SK-N-SH (cell line): ENCODE data around the gene ERC2. TPM values are rescaled to one million over a fixed set of nuclear protein-coding genes. Genes with fewer than 3 reads are reported as not detected.

Source experiments
- CTCF ChIA-PET: fragments of 300-600, 350-600 bp; formaldehyde crosslinking; extraction: SDS; loops from one replicate; lab custom pipeline; 2021; lab: Yijun Ruan, JAX
- POLR2A ChIA-PET: fragments of 350-600 bp; sonication (Branson Sonifier 250); formaldehyde crosslinking; extraction: SDS; loops from one replicate; lab custom pipeline; 2020; ENCODE audit warnings: antibody characterized with exemption, inconsistent platforms; lab: Yijun Ruan, JAX
- DNase-seq: peaks from one replicate; pipeline ENCODE4 v3.0.0; 2012
- H2AFZ ChIP-seq: fragments of 200-600 bp; sonication (generic); 2 replicates; pipeline ENCODE4 v1.8.1; 2016; ENCODE audit warnings: antibody characterized with exemption, mild to moderate bottlenecking, low read depth
- H3F3A ChIP-seq: fragments of 200-600 bp; sonication (generic); replicated peaks from 2 replicates; pipeline ENCODE3; 2016; ENCODE audit warnings: antibody characterized with exemption, mild to moderate bottlenecking; ENCODE audit not compliant: insufficient read depth
- H3K27ac ChIP-seq, 2 experiments: fragments of 200-500 bp in 1 of 2; fragments of 200-600 bp in 1 of 2; sonication (Bioruptor generic) in 1 of 2; sonication (generic), shearing (Covaris generic) in 1 of 2; 2 replicates each; pipeline versions ENCODE4 v1.5.1 to v1.6.1; 2014 to 2016; ENCODE audit warnings: low read depth in 2 of 2, inconsistent platforms in 1 of 2, low read length in 1 of 2, mild to moderate bottlenecking in 1 of 2, mixed read lengths in 1 of 2
- H3K27me3 ChIP-seq: fragments of 200-600 bp; sonication (generic), shearing (Covaris generic); 2 replicates; pipeline ENCODE4 v1.6.1; 2016; ENCODE audit warnings: mixed run types; ENCODE audit not compliant: insufficient read depth
- H3K36me3 ChIP-seq, 2 experiments: fragments of 200-500 bp in 1 of 2; fragments of 200-600 bp in 1 of 2; sonication (Bioruptor generic) in 1 of 2; sonication (generic) in 1 of 2; replicated peaks in 1 of 2; 2 replicates each; pipeline versions ENCODE3 to v1.5.1; 2014 to 2016; ENCODE audit warnings: low read length in 1 of 2, mild to moderate bottlenecking in 1 of 2; ENCODE audit not compliant: insufficient read depth in 2 of 2, control insufficient read depth in 1 of 2
- H3K4me1 ChIP-seq, 2 experiments: fragments of 200-500 bp in 1 of 2; fragments of 200-600 bp in 1 of 2; sonication (Bioruptor generic) in 1 of 2; sonication (generic), shearing (Covaris generic) in 1 of 2; 2 replicates each; pipeline versions ENCODE4 v1.5.1 to v1.6.1; 2014 to 2016; ENCODE audit warnings: low read depth in 1 of 2, low read length in 1 of 2, mixed run types in 1 of 2; ENCODE audit not compliant: insufficient read depth in 2 of 2, control insufficient read depth in 1 of 2
- H3K4me2 ChIP-seq: fragments of 200-600 bp; sonication (generic), shearing (Covaris generic); 2 replicates; pipeline ENCODE4 v1.6.1; 2017; ENCODE audit warnings: mixed run types
- H3K4me3 ChIP-seq, 2 experiments: fragments of 200-500 bp in 1 of 2; fragments of 200-600 bp in 1 of 2; sonication (Bioruptor generic) in 1 of 2; sonication (generic), shearing (Covaris generic) in 1 of 2; 2 replicates each; pipeline versions ENCODE4 v1.5.1 to v1.8.1; 2014 to 2016; ENCODE audit warnings: low read depth in 2 of 2, inconsistent platforms in 1 of 2, low read length in 1 of 2, mild to moderate bottlenecking in 1 of 2, mixed read lengths in 1 of 2, moderate library complexity in 1 of 2
- H3K79me2 ChIP-seq: fragments of 200-600 bp; sonication (generic); 2 replicates; pipeline ENCODE4 v1.8.1; 2017; ENCODE audit warnings: mild to moderate bottlenecking; ENCODE audit not compliant: insufficient read depth
- H3K9ac ChIP-seq: fragments of 200-600 bp; sonication (generic); 2 replicates; pipeline ENCODE4 v1.6.1; 2017; ENCODE audit warnings: mixed run types
- H3K9me2 ChIP-seq: fragments of 200-600 bp; sonication (generic); 2 replicates; pipeline ENCODE4 v1.6.1; 2017; ENCODE audit warnings: mixed run types
- H3K9me3 ChIP-seq: fragments of 200-600 bp; sonication (generic); 2 replicates; pipeline ENCODE4 v1.6.1; 2017; ENCODE audit warnings: mixed run types, mild to moderate bottlenecking, moderate library complexity
- H4K20me1 ChIP-seq: fragments of 200-600 bp; sonication (generic); 2 replicates; pipeline ENCODE4 v1.6.1; 2017; ENCODE audit warnings: mild to moderate bottlenecking, mixed run types; ENCODE audit not compliant: insufficient read depth
- CHD2 ChIP-seq: fragments of 150-350 bp; IDR thresholded peaks from 2 replicates; pipeline ENCODE4 v1.6.1; 2018; ENCODE audit warnings: low read length; ENCODE audit not compliant: partially characterized antibody
- EP300 ChIP-seq, 2 experiments: IDR thresholded peaks; 2 replicates each; pipeline versions ENCODE4 v1.4.0 to v1.6.1; 2012; ENCODE audit warnings: borderline replicate concordance in 1 of 2, low read depth in 1 of 2, low read length in 1 of 2
- FOSL2 ChIP-seq: IDR thresholded peaks from 2 replicates; pipeline ENCODE4 v1.4.0; 2012; ENCODE audit warnings: low read depth, mild to moderate bottlenecking, moderate library complexity, borderline replicate concordance
- FOXJ3 ChIP-seq: sonication (generic); formaldehyde crosslinking; IDR thresholded peaks from 2 replicates; pipeline ENCODE4 v1.5.1; 2020; ENCODE audit warnings: mild to moderate bottlenecking, missing genetic modification reagents
- GABPA ChIP-seq: IDR thresholded peaks from 2 replicates; pipeline ENCODE4 v1.4.0; 2012; ENCODE audit warnings: low read depth, mild to moderate bottlenecking
- GATA2 ChIP-seq: sonication (generic); formaldehyde crosslinking; IDR thresholded peaks from 2 replicates; pipeline ENCODE4 v1.5.0; 2020; ENCODE audit warnings: mild to moderate bottlenecking, missing genetic modification reagents
- JUND ChIP-seq: IDR thresholded peaks from 2 replicates; pipeline ENCODE4 v1.4.0; 2012
- NFIC ChIP-seq: IDR thresholded peaks from 2 replicates; pipeline ENCODE4 v1.4.0; 2012; ENCODE audit warnings: borderline replicate concordance
- NRF1 ChIP-seq: IDR thresholded peaks from 2 replicates; pipeline ENCODE4 v1.6.1; 2012; ENCODE audit warnings: low read depth, mild to moderate bottlenecking, low read length
- POLR2AphosphoS5 ChIP-seq: IDR thresholded peaks from 2 replicates; pipeline ENCODE4 v1.6.1; 2012; ENCODE audit warnings: low read depth, low read length
- RAD21 ChIP-seq: IDR thresholded peaks from 2 replicates; pipeline ENCODE4 v1.6.1; 2012; ENCODE audit warnings: mild to moderate bottlenecking, low read length
- RCOR1 ChIP-seq: fragments of 150-350 bp; IDR thresholded peaks from 2 replicates; pipeline ENCODE4 v1.6.1; 2017; ENCODE audit warnings: antibody characterized with exemption, low read length
- RFX5 ChIP-seq: IDR thresholded peaks from 2 replicates; pipeline ENCODE4 v1.6.1; 2012; ENCODE audit warnings: mild to moderate bottlenecking, improper control_type of control experiment, low read length
- SMC3 ChIP-seq: IDR thresholded peaks from 2 replicates; pipeline ENCODE4 v1.6.1; 2012; ENCODE audit warnings: low read depth, low read length, improper control_type of control experiment
- TCF12 ChIP-seq: IDR thresholded peaks from 2 replicates; pipeline ENCODE4 v1.4.0; 2012
- TEAD4 ChIP-seq: IDR thresholded peaks from 2 replicates; pipeline ENCODE4 v1.4.0; 2012; ENCODE audit warnings: mild to moderate bottlenecking, borderline replicate concordance; ENCODE audit not compliant: insufficient read depth
- WGBS: methylation state at CpG from one replicate; pipeline ENCODE4 v1.1.6; 2017; ENCODE audit warnings: low lambda C conversion rate; 5-methylcytosine and 5-hydroxymethylcytosine counted together
- polyA plus RNA-seq, 3 experiments: library from polyadenylated mRNA; depleted of rRNA; stranded (reverse); fragments of >200 nt; gene quantifications; 2 replicates each; pipeline ENCODE4 v1.2.3, GENCODE V29; 2012
- TF ChIP-seq, protein P1 (sequence below): IDR thresholded peaks from 2 replicates; pipeline ENCODE4 v1.4.0; 2012; ENCODE audit warnings: low read depth, borderline replicate concordance
- TF ChIP-seq, protein P2 (sequence below): IDR thresholded peaks from 2 replicates; pipeline ENCODE4; 2012

ERC2 gene
- polyA plus RNA-seq, 1 of the 3 experiments (the other 2 are of a cell fraction) = 1.6 TPM

DNA sequence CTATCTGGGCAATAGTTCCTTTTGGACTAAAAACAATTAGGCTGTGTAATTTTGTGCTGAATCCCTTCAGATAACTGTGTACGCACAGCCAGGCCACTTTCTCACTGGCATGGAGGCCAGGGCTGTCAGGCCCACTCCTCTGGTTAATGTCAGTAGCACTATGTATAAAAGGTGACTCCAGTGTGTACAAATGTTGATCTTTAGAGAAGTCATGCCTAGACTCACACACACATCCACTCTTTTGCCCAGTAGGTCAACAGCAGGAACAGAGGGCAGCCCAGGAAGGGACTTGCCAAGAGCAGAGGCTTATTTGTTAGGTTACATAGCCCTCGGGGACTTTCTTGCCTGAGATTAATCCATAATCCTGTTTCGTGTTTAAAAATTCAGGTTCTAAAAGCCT lies 564.6 kb downstream of the ERC2 start:
- Histone ChIP-seq H3K4me3 (no peak overlapping the region), H3K4me2 (no peak overlapping the region), H4K20me1 (no peaks in the 10 kb centered on the region), H3K27ac (no peak overlapping the region), H3K36me3 (no peaks in the 10 kb centered on the region), H3K9me3 (no peaks in the 10 kb centered on the region), H2AFZ (no peak overlapping the region), H3K27me3 (no peaks in the 10 kb centered on the region), H3K79me2 (no peaks in the 10 kb centered on the region), H3K9me2 (no peaks in the 10 kb centered on the region), H3F3A (no peaks in the 10 kb centered on the region), H3K4me1 (peaks cover 0 to 5% of the 10 kb centered on the region in 2 experiments; a peak in 1 of 4 replicates), H3K9ac (no peak overlapping the region)
- TF ChIP-seq GABPA (no peak), NRF1 (no peak), FOSL2 (no peak), RFX5 (no peak), JUND (no peak), POLR2AphosphoS5 (no peak), NFIC (no peak), RCOR1 (no peak), TCF12 (no peak), TEAD4 (no peak), GATA2 (CRISPR knock-in tag) (no peak), SMC3 (no peak), EP300 (IDR thresholded peaks at IDR 0.05; ENCODE audit: borderline replicate concordance in 1 of 2, low read depth in 1 of 2, low read length in 1 of 2) (no peak), CHD2 (no peak), RAD21 (no peak), FOXJ3 (no peak)
- TF ChIP-seq, protein P1, sequence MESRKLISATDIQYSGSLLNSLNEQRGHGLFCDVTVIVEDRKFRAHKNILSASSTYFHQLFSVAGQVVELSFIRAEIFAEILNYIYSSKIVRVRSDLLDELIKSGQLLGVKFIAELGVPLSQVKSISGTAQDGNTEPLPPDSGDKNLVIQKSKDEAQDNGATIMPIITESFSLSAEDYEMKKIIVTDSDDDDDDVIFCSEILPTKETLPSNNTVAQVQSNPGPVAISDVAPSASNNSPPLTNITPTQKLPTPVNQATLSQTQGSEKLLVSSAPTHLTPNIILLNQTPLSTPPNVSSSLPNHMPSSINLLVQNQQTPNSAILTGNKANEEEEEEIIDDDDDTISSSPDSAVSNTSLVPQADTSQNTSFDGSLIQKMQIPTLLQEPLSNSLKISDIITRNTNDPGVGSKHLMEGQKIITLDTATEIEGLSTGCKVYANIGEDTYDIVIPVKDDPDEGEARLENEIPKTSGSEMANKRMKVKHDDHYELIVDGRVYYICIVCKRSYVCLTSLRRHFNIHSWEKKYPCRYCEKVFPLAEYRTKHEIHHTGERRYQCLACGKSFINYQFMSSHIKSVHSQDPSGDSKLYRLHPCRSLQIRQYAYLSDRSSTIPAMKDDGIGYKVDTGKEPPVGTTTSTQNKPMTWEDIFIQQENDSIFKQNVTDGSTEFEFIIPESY = no peak
- TF ChIP-seq, protein P2, sequence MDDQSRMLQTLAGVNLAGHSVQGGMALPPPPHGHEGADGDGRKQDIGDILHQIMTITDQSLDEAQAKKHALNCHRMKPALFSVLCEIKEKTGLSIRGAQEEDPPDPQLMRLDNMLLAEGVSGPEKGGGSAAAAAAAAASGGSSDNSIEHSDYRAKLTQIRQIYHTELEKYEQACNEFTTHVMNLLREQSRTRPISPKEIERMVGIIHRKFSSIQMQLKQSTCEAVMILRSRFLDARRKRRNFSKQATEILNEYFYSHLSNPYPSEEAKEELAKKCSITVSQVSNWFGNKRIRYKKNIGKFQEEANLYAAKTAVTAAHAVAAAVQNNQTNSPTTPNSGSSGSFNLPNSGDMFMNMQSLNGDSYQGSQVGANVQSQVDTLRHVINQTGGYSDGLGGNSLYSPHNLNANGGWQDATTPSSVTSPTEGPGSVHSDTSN = no peak
- DNase-seq = no peak
- WGBS = 80% methylated on average over 3 of the region's 3 CpGs
- POLR2A ChIA-PET = no interaction called here
- CTCF ChIA-PET = interaction anchor here (1.5 kb wide), 1 partner anchor 22 kb away, joined by 3 read pairs; no protein-coding TSS in a partner anchor
